ENCODE results near the gene EIF4EBP3. TPM values are rescaled to one million over a fixed set of nuclear protein-coding genes. Genes with fewer than 3 reads are reported as not detected.

EIF4EBP3 gene
- polyA plus RNA-seq (2012; rRNA removed), result 1.1 and 1.2 TPM in 2 replicates
- polyA plus RNA-seq (2012; cell fraction: cytosol; rRNA removed), result 0.63 and 0.79 TPM in 2 replicates
- polyA plus RNA-seq (2012; cell fraction: nucleus; rRNA removed), result 3.4 and 3.6 TPM in 2 replicates

DNA sequence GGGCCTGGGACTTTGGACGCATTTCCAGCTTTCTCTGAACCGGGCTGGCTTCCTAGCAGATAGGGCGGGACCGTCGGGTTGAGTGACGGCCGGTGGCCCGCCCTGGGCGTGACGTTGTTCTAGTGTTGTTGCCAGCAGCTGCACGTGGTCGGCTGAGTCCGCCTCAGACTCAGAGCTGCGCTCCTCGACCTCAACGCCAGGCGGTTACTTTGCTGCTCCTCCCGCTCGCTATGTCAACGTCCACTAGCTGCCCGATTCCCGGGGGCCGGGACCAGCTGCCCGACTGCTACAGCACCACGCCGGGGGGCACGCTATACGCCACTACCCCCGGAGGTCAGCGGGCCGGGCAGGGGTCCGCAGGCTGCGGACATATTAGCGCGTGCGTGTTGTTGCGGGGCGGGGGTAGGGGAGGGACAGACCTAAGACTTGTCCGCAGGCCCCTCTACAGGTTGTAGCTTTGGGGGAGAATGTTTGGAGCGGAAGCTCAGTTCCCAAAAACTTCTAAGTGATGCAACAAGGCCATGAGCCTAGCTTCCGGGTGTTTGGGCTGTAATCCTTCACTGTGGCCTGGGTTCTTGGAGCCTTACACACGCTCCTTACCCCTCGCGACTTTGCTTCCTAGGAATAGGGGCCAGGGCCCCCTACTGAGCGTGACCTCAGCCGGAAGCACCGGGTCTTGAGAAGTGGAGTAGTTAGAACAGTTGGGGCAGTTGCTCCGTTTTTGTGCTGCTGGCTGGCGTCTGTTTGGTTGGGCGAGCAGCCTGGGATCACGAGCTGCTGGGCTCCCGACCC, at the start of gene EIF4EBP3:
TSS of gene EIF4EBP3 (plus strand) at position 155 of the 792 bp plus-strand sequence. CDS start at position 231, 76 bp downstream.
- H2AFZ ChIP-seq (ENCODE audit: low read depth), result no peak within 1 kb of the TSS; the same call in 1 of the 2 replicates
- peak within 1 kb of the TSS; percentile 55 to 87 for H3K27ac ChIP-seq (ENCODE audit: low read depth in 2 of 2, low read length in 1 of 2)
- POLR2A ChIA-PET, result interaction anchor here (1.1 to 3.1 kb wide), 6 partner anchors 8 to 146 kb away, joined by 3 to 21 read pairs (median 5); partner anchors contain the start of genes ANKHD1, APBB3, IK and NDUFA2

More for the DNA sequence above, at the start of gene EIF4EBP3:
- Histone ChIP-seq H3K9ac (no peak within 1 kb of the TSS), H3K36me3 (replicated peaks in 1 of 2; ENCODE audit: control insufficient read depth in 1 of 2, insufficient read depth in 2 of 2, low read length in 1 of 2) (peaks cover 28 to 42% of the 10 kb centered on the region in 2 experiments), H3K9me2 (no peaks in the 10 kb centered on the region), H3K4me3 (ENCODE audit: low read depth in 2 of 2, low read length in 1 of 2) (no peak within 1 kb of the TSS), H3K9me3 (no peaks in the 10 kb centered on the region), H3K27me3 (ENCODE audit: insufficient read depth) (no peaks in the 10 kb centered on the region), H3F3A (replicated peaks; ENCODE audit: insufficient read depth) (peaks cover 46% of the 10 kb centered on the region), H4K20me1 (ENCODE audit: insufficient read depth) (no peaks in the 10 kb centered on the region; the same call in 1 of the 2 replicates), H3K79me2 (ENCODE audit: insufficient read depth) (peaks cover 21% of the 10 kb centered on the region; the same call in 1 of the 2 replicates), H3K4me1 (ENCODE audit: control insufficient read depth in 1 of 2, insufficient read depth in 2 of 2, low read depth in 1 of 2, low read length in 1 of 2) (peaks cover 8 to 46% of the 10 kb centered on the region in 2 experiments; a peak in 3 of 4 replicates), H3K4me2 (peak within 1 kb of the TSS; percentile 33; the same call in 1 of the 2 replicates)
- CTCF ChIA-PET, result interaction anchor here (0.8 to 2.0 kb wide), 7 partner anchors 10 to 492 kb away, joined by 3 to 7 read pairs (median 3); partner anchors contain the start of gene SRA1
- no peak for TF ChIP-seq TCF12 (IDR thresholded peaks at IDR 0.05)
- peak; percentile 78 for TF ChIP-seq MXI1 (IDR thresholded peaks at IDR 0.05; ENCODE audit: low read depth, low read length)
- peak; percentile 28; the same call in 1 of the 2 replicates for TF ChIP-seq GABPA (IDR thresholded peaks at IDR 0.05; ENCODE audit: low read depth)
- TF ChIP-seq, protein P1, sequence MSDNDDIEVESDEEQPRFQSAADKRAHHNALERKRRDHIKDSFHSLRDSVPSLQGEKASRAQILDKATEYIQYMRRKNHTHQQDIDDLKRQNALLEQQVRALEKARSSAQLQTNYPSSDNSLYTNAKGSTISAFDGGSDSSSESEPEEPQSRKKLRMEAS (IDR thresholded peaks at IDR 0.05; ENCODE audit: low read depth), result peak; percentile 97
- peak; percentile 53; the same call in 1 of the 2 replicates for TF ChIP-seq NFIC (IDR thresholded peaks at IDR 0.05; ENCODE audit: borderline replicate concordance)
- TF ChIP-seq RXRA (IDR thresholded peaks at IDR 0.05; ENCODE audit: borderline replicate concordance, low read depth), result no peak
- TF ChIP-seq, protein P2, sequence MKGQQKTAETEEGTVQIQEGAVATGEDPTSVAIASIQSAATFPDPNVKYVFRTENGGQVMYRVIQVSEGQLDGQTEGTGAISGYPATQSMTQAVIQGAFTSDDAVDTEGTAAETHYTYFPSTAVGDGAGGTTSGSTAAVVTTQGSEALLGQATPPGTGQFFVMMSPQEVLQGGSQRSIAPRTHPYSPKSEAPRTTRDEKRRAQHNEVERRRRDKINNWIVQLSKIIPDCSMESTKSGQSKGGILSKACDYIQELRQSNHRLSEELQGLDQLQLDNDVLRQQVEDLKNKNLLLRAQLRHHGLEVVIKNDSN (IDR thresholded peaks at IDR 0.05; ENCODE audit: borderline replicate concordance, low read depth), result peak; percentile 86; the same call in 1 of the 2 replicates
- no peak for TF ChIP-seq JUND (IDR thresholded peaks at IDR 0.05)
- TF ChIP-seq NRF1 (IDR thresholded peaks at IDR 0.05; ENCODE audit: low read depth, low read length), result no peak
- TF ChIP-seq, protein P3, sequence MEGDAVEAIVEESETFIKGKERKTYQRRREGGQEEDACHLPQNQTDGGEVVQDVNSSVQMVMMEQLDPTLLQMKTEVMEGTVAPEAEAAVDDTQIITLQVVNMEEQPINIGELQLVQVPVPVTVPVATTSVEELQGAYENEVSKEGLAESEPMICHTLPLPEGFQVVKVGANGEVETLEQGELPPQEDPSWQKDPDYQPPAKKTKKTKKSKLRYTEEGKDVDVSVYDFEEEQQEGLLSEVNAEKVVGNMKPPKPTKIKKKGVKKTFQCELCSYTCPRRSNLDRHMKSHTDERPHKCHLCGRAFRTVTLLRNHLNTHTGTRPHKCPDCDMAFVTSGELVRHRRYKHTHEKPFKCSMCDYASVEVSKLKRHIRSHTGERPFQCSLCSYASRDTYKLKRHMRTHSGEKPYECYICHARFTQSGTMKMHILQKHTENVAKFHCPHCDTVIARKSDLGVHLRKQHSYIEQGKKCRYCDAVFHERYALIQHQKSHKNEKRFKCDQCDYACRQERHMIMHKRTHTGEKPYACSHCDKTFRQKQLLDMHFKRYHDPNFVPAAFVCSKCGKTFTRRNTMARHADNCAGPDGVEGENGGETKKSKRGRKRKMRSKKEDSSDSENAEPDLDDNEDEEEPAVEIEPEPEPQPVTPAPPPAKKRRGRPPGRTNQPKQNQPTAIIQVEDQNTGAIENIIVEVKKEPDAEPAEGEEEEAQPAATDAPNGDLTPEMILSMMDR (IDR thresholded peaks at IDR 0.05), result peak; percentile 44
- TF ChIP-seq, protein P4, sequence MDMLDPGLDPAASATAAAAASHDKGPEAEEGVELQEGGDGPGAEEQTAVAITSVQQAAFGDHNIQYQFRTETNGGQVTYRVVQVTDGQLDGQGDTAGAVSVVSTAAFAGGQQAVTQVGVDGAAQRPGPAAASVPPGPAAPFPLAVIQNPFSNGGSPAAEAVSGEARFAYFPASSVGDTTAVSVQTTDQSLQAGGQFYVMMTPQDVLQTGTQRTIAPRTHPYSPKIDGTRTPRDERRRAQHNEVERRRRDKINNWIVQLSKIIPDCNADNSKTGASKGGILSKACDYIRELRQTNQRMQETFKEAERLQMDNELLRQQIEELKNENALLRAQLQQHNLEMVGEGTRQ (IDR thresholded peaks at IDR 0.05; ENCODE audit: borderline replicate concordance, low read depth, low read length), result peak; percentile 49; the same call in 1 of the 2 replicates
- TF ChIP-seq, protein P5, sequence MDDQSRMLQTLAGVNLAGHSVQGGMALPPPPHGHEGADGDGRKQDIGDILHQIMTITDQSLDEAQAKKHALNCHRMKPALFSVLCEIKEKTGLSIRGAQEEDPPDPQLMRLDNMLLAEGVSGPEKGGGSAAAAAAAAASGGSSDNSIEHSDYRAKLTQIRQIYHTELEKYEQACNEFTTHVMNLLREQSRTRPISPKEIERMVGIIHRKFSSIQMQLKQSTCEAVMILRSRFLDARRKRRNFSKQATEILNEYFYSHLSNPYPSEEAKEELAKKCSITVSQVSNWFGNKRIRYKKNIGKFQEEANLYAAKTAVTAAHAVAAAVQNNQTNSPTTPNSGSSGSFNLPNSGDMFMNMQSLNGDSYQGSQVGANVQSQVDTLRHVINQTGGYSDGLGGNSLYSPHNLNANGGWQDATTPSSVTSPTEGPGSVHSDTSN (IDR thresholded peaks at IDR 0.05), result peak; percentile 96
- 66% methylated on average over 38 of the region's 52 CpGs for WGBS (ENCODE audit: low lambda C conversion rate)
- DNase-seq, result peak; percentile 84
